NOMO-1 (cell line): ENCODE data around the gene GOLGA6L7.
A peak's percentile ranks its signal among the peaks of the same experiment; 100 is the strongest.
"Not testable (repeated sequence)": the region's sequence is repeated elsewhere in the genome, so short reads cannot be mapped to it uniquely, and the experiment has no call there.

ENCODE experiments used
- DNase-seq, 2 experiments: peaks; one replicate each; lab custom pipeline; 2025; ENCODE audit not compliant: unreplicated experiment in 2 of 2; lab: John Stamatoyannopoulos, UW

Gene GOLGA6L7

GRCh38 chr15:28848521-28848920, at the start of gene GOLGA6L7:
Gene GOLGA6L7, minus strand, starts transcription at chr15:28848644. Its CDS starts 95 bp downstream, at chr15:28848549.
- DNase-seq = not testable (repeated sequence)

- no peak for DNase-seq
Measured at GRCh38 chr15:28897861-28898585, 49.6 kb upstream of the GOLGA6L7 start.

- DNase-seq = no peak
Measured at GRCh38 chr15:28896951-28897350, 48.5 kb upstream of the GOLGA6L7 start.

- DNase-seq = no peak
Measured at GRCh38 chr15:28895566-28895965, 47.1 kb upstream of the GOLGA6L7 start.

- DNase-seq = no peak
Measured at GRCh38 chr15:28895146-28895545, 46.7 kb upstream of the GOLGA6L7 start.

- DNase-seq = no peak
Measured at GRCh38 chr15:28894631-28895030, 46.2 kb upstream of the GOLGA6L7 start.

- DNase-seq = peak; percentile 30 to 36
Measured at GRCh38 chr15:28892789-28893610, 44.6 kb upstream of the GOLGA6L7 start.

- no peak for DNase-seq
Measured at GRCh38 chr15:28891588-28891987, 43.1 kb upstream of the GOLGA6L7 start.

- DNase-seq = peak; percentile 68 to 85
Measured at GRCh38 chr15:28890711-28891495, 42.5 kb upstream of the GOLGA6L7 start.

- DNase-seq = not testable (repeated sequence)
Measured at GRCh38 chr15:28890291-28890690, 41.8 kb upstream of the GOLGA6L7 start.

GRCh38 chr15:28889871-28890270, 41.4 kb upstream of the GOLGA6L7 start:
- DNase-seq = not testable (repeated sequence)

GRCh38 chr15:28889346-28889745, 40.9 kb upstream of the GOLGA6L7 start:
- DNase-seq = no peak

- no peak for DNase-seq
Measured at GRCh38 chr15:28888900-28889299, 40.5 kb upstream of the GOLGA6L7 start.

GRCh38 chr15:28888302-28888894, 40.0 kb upstream of the GOLGA6L7 start:
- no peak for DNase-seq

- DNase-seq = no peak
Measured at GRCh38 chr15:28887339-28888174, 39.1 kb upstream of the GOLGA6L7 start.

- peak in 1 of 2 experiments; percentile 8 for DNase-seq
Measured at GRCh38 chr15:28886431-28887338, 38.2 kb upstream of the GOLGA6L7 start.

GRCh38 chr15:28885630-28886430, 37.4 kb upstream of the GOLGA6L7 start, which contains the start of gene APBA2:
Gene APBA2, plus strand, starts transcription at chr15:28885974. Its CDS starts 167,911 bp downstream, at chr15:29053885.
- peak; percentile 10 to 64 for DNase-seq

GRCh38 chr15:28885128-28885629, 36.7 kb upstream of the GOLGA6L7 start:
- DNase-seq = no peak
